SW 1271 (cell line): ENCODE data around the gene SLC22A15.
"Not testable (repeated sequence)": the region's sequence is repeated elsewhere in the genome, so short reads cannot be mapped to it uniquely, and the experiment has no call there.

ENCODE experiments used
- DNase-seq, 2 experiments: peaks; one replicate each; lab custom pipeline; 2025; lab: John Stamatoyannopoulos, UW

SLC22A15 gene

GRCh38 chr1:116031302-116031835 lies 55.1 kb downstream of the SLC22A15 start:
- DNase-seq, result no peak

- DNase-seq, result no peak
These were observed 57.0 kb downstream of the SLC22A15 start for GRCh38 chr1:116033322-116033721.

GRCh38 chr1:116036255-116036654 lies 59.9 kb downstream of the SLC22A15 start:
- DNase-seq, result no peak

- no peak for DNase-seq
These were observed 62.4 kb downstream of the SLC22A15 start for GRCh38 chr1:116038679-116039078.

GRCh38 chr1:116044071-116044470 lies 67.8 kb downstream of the SLC22A15 start:
- no peak for DNase-seq

- DNase-seq, result not testable (repeated sequence)
These were observed 70.6 kb downstream of the SLC22A15 start for GRCh38 chr1:116046933-116047332.

- DNase-seq, result not testable (repeated sequence)
These were observed 75.6 kb downstream of the SLC22A15 start for GRCh38 chr1:116051896-116052295.

GRCh38 chr1:116062201-116062600 lies 85.9 kb downstream of the SLC22A15 start:
- DNase-seq, result no peak

- DNase-seq, result no peak
These were observed 88.3 kb downstream of the SLC22A15 start for GRCh38 chr1:116064616-116065015.

- no peak for DNase-seq
These were observed 90.7 kb downstream of the SLC22A15 start for GRCh38 chr1:116066868-116067565.

- no peak for DNase-seq
These were observed 91.2 kb downstream of the SLC22A15 start for GRCh38 chr1:116067566-116067890.

- no peak for DNase-seq
These were observed 99.3 kb downstream of the SLC22A15 start for GRCh38 chr1:116075575-116075974.

- no peak for DNase-seq
These were observed 99.7 kb downstream of the SLC22A15 start for GRCh38 chr1:116075990-116076389.

GRCh38 chr1:116076831-116077230 lies 100.5 kb downstream of the SLC22A15 start:
- no peak for DNase-seq

GRCh38 chr1:116078699-116079223 lies 102.4 kb downstream of the SLC22A15 start:
- no peak for DNase-seq

- DNase-seq, result no peak
These were observed 111.3 kb downstream of the SLC22A15 start for GRCh38 chr1:116087628-116088027.

- no peak for DNase-seq
These were observed 113.6 kb downstream of the SLC22A15 start for GRCh38 chr1:116089870-116090269.

- no peak for DNase-seq
These were observed 114.8 kb downstream of the SLC22A15 start for GRCh38 chr1:116091083-116091482.

- no peak for DNase-seq
These were observed 116.6 kb downstream of the SLC22A15 start for GRCh38 chr1:116092752-116093489.

- no peak for DNase-seq
These were observed 118.7 kb downstream of the SLC22A15 start for GRCh38 chr1:116095027-116095426.

- DNase-seq, result no peak
These were observed 119.8 kb downstream of the SLC22A15 start for GRCh38 chr1:116096013-116096618.

GRCh38 chr1:116097626-116098025 lies 121.3 kb downstream of the SLC22A15 start:
- no peak for DNase-seq

GRCh38 chr1:116099379-116099778 lies 123.1 kb downstream of the SLC22A15 start:
- no peak for DNase-seq
